Measurements from ENCODE around the gene APEH.
"Not testable (repeated sequence)": the region's sequence is repeated elsewhere in the genome, so short reads cannot be mapped to it uniquely, and the experiment has no call there.

GRCh38 chr3:49688338-49689045 lies 14.3 kb downstream of the APEH start:
- TF ChIP-seq CTCF, POLR2A (IDR thresholded peaks at IDR 0.05): not testable (repeated sequence)
